ENCODE results near the gene GBE1. TPM values are rescaled to one million over a fixed set of nuclear protein-coding genes. Genes with fewer than 3 reads are reported as not detected.

The GBE1 gene
- total RNA-seq, 1 donor from 2014 or later = 25.0 TPM

GRCh38 chr3:81451611-81452010 is 309.8 kb downstream of the GBE1 start:
- DNase-seq (ENCODE audit: extremely low spot score in 2 of 2) = no peak

GRCh38 chr3:81451140-81451539 is 310.3 kb downstream of the GBE1 start:
- H3K36me3 ChIP-seq = no peaks in the 10 kb centered on the region
- H3K4me3 ChIP-seq = no peak overlapping the region
- DNase-seq (ENCODE audit: extremely low spot score in 2 of 2) = no peak
- intact Hi-C loops (cut with DNase I) = no loop called here
- no peaks in the 10 kb centered on the region for H3K9me3 ChIP-seq
- H3K4me1 ChIP-seq = no peaks in the 10 kb centered on the region
- TF ChIP-seq POLR2AphosphoS5 (IDR thresholded peaks at IDR 0.05; ENCODE audit: insufficient read depth in 1 of 2, low read depth in 1 of 2) = no peak
- no peak for TF ChIP-seq CTCF (IDR thresholded peaks at IDR 0.05)
- TF ChIP-seq POLR2A (IDR thresholded peaks at IDR 0.05) = no peak
- H3K27me3 ChIP-seq = no peaks in the 10 kb centered on the region
- no peak overlapping the region for H3K27ac ChIP-seq

More at GRCh38 chr3:81451611-81452010, 309.8 kb downstream of the GBE1 start:
- H3K27me3 ChIP-seq = no peaks in the 10 kb centered on the region
- no peak overlapping the region for H3K4me3 ChIP-seq
- TF ChIP-seq POLR2AphosphoS5 (IDR thresholded peaks at IDR 0.05; ENCODE audit: insufficient read depth in 1 of 2, low read depth in 1 of 2) (no peak), CTCF (IDR thresholded peaks at IDR 0.05) (no peak), POLR2A (IDR thresholded peaks at IDR 0.05) (no peak)
- intact Hi-C loops (cut with DNase I) = no loop called here
- H3K36me3 ChIP-seq = no peaks in the 10 kb centered on the region
- no peaks in the 10 kb centered on the region for H3K9me3 ChIP-seq
- no peaks in the 10 kb centered on the region for H3K4me1 ChIP-seq
- H3K27ac ChIP-seq = no peak overlapping the region

GRCh38 chr3:81446806-81447205 is 314.6 kb downstream of the GBE1 start:
- H3K9me3 ChIP-seq = no peaks in the 10 kb centered on the region
- H3K4me1 ChIP-seq = no peaks in the 10 kb centered on the region
- intact Hi-C loops (cut with DNase I) = no loop called here
- no peaks in the 10 kb centered on the region for H3K36me3 ChIP-seq
- no peak overlapping the region for H3K4me3 ChIP-seq
- H3K27ac ChIP-seq = no peak overlapping the region
- no peak for TF ChIP-seq POLR2A (IDR thresholded peaks at IDR 0.05)
- TF ChIP-seq CTCF (IDR thresholded peaks at IDR 0.05) = no peak
- no peak for TF ChIP-seq POLR2AphosphoS5 (IDR thresholded peaks at IDR 0.05; ENCODE audit: insufficient read depth in 1 of 2, low read depth in 1 of 2)
- no peak for DNase-seq (ENCODE audit: extremely low spot score in 2 of 2)
- H3K27me3 ChIP-seq = no peaks in the 10 kb centered on the region

GRCh38 chr3:81445712-81446111 is 315.7 kb downstream of the GBE1 start:
- TF ChIP-seq POLR2A (IDR thresholded peaks at IDR 0.05) (no peak), CTCF (IDR thresholded peaks at IDR 0.05) (no peak), POLR2AphosphoS5 (IDR thresholded peaks at IDR 0.05; ENCODE audit: insufficient read depth in 1 of 2, low read depth in 1 of 2) (no peak)
- no peak overlapping the region for H3K27ac ChIP-seq
- H3K36me3 ChIP-seq = no peaks in the 10 kb centered on the region
- H3K9me3 ChIP-seq = no peaks in the 10 kb centered on the region
- DNase-seq (ENCODE audit: extremely low spot score in 2 of 2) = no peak
- intact Hi-C loops (cut with DNase I) = no loop called here
- no peak overlapping the region for H3K4me3 ChIP-seq
- H3K4me1 ChIP-seq = no peaks in the 10 kb centered on the region
- no peaks in the 10 kb centered on the region for H3K27me3 ChIP-seq

- TF ChIP-seq POLR2A (IDR thresholded peaks at IDR 0.05) (no peak), CTCF (IDR thresholded peaks at IDR 0.05) (no peak), POLR2AphosphoS5 (IDR thresholded peaks at IDR 0.05; ENCODE audit: insufficient read depth in 1 of 2, low read depth in 1 of 2) (no peak)
- Histone ChIP-seq H3K4me3 (no peak overlapping the region), H3K9me3 (no peaks in the 10 kb centered on the region), H3K27me3 (no peaks in the 10 kb centered on the region), H3K36me3 (no peaks in the 10 kb centered on the region), H3K27ac (no peak overlapping the region), H3K4me1 (no peaks in the 10 kb centered on the region)
- no peak for DNase-seq (ENCODE audit: extremely low spot score in 2 of 2)
- intact Hi-C loops (cut with DNase I) = no loop called here
These were observed 316.5 kb downstream of the GBE1 start for GRCh38 chr3:81444817-81445460.

All from vagina (tissue), 2 donors.